GM18909 (cell line): ENCODE data around the gene BMP6.

Experiments used
- ATAC-seq: cut with Tn5 transposase; IDR thresholded peaks from one replicate; pipeline ENCODE4 v1.9.1; 2021; ENCODE audit warnings: mild to moderate bottlenecking; ENCODE audit not compliant: unreplicated experiment, poor library complexity

BMP6 gene

DNA sequence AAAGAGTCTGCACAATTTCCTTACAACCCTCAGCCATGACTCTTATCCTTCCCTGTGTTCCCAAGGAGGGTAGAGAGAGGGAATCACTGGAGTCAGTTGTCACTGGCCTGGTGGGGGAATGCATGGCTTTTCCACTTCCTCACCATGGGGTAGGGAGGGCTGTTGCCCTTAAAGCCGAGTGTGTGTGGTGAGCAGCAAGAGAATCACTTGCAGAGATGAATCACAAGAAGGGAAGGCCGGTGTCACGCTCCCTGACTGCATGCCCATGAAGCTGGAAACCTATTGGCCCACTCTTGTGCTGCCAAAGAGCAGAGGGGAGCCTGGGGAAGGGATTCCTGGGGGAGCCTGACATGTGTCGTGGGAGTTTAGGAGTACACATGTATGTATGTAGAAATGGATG, 18.1 kb upstream of the BMP6 start:
- no peak for ATAC-seq

DNA sequence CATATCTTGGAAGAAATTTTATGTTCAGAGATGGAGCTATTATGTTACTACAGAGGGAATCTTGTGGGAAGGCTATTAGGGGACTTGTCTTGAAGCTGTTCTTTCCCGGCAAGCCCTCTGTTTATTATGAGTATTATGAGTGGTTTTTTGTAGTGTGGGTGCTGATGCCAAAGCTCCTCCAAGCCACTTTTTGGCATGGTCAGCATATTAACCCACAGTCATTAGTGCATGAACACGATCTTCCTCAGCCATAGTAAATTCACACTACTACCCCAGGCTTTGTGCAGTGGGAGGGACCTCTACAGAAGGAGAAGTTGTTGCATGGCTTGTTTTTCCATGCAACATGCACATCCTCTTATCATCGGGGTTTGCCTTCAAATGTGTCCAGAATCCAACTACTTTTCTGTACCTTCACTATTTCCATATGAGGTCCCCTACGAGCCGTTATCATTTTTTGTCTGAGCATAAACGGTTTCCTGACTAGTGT, 6.5 kb upstream of the BMP6 start:
- no peak for ATAC-seq

DNA sequence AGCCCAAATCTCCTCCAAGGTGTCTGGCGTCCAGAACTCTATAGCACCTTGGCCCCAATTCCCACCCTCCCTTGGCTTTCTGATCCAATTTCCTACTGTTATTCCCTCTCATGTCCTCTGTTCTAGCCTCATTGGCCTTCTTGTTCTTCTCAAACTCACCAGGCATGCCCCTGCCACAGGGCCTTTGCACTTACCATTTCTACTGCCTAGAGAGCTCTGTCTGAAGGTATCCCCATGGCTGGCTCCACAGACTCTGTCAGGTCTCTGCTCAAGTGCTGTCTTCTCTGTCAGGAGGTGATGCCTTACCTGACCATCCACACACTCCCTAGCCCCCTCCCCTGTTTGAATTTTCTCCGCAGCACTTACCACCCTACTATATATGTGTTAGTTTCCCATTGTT, 5.6 kb upstream of the BMP6 start:
- ATAC-seq: no peak

DNA sequence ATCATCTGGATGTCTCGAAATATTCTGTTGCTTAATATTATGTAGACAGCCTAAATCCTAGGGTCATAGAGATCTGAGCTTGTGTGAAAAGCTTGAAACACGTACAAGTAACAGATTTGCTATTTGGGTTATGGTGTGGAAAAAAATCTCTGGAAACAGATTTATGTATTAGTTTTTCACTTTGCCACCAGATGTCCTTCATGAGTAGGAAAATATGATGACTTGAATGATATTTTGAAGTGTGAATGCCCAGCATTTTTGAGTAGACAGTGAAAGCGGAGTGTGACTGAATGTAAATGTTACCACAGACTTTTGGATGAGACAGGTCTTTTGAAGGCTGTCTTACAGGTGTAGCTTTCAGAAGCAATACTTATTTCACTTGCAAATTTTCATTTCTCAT, 4.2 kb upstream of the BMP6 start:
- ATAC-seq: no peak

DNA sequence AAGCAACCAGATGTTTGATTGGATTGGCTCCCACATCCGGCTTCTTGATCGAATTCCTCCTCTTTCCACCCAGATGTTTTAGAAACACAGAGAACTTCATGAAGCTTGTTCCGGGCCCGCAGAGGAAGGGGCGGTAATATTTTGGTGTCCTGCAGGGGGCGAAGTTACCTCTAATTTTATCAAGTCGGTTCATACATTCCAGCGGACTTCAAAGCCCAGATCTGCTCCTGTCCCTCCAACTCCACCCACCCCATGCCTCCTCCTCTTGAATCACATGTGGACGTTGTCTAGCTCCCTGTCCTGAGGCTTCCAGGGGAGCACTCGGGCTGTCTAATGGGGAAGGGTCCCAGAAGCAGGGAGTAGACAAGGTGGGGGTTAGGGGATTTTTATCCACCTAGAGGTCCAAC, 2.9 kb upstream of the BMP6 start:
- ATAC-seq: peak; percentile 35

DNA sequence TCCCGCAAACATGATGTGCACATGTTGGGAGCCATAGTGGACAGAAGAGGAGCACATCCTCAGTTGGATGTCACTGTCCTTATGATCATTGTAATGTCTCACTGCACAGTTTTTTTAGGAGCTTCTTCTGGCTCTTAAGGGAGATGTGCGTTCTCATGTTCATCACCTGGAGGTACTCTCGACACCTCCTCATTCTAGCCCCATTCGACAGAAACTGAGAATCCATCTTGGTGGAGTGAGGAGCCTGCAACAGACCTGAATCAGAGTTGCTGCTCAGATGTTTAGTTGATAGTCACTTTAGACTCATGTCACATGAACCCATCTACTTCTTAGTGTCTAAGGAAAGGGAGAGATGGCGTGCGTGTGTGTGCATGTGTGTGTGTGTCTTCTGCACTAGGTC, 2.3 kb upstream of the BMP6 start:
- ATAC-seq: no peak

DNA sequence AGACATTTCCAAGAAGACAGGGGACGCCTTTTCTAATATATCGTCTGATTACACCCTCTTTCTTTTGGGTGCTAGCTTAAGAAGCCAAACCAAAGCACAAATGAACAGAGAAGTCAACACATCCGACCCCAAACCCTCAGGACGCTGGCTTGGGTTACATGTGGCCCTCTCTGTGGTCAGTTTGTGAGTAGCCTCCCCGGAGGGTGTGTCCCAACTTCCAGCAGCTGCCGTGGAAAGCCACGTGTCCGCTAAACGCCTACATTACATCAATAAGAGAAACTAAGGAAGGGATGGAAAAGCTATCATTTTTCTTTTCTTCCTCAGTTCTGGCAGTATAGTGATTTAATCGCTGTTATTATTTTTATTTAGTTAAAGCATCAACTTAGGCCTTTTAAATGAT, 487 bp upstream of the BMP6 start:
- no peak for ATAC-seq

DNA sequence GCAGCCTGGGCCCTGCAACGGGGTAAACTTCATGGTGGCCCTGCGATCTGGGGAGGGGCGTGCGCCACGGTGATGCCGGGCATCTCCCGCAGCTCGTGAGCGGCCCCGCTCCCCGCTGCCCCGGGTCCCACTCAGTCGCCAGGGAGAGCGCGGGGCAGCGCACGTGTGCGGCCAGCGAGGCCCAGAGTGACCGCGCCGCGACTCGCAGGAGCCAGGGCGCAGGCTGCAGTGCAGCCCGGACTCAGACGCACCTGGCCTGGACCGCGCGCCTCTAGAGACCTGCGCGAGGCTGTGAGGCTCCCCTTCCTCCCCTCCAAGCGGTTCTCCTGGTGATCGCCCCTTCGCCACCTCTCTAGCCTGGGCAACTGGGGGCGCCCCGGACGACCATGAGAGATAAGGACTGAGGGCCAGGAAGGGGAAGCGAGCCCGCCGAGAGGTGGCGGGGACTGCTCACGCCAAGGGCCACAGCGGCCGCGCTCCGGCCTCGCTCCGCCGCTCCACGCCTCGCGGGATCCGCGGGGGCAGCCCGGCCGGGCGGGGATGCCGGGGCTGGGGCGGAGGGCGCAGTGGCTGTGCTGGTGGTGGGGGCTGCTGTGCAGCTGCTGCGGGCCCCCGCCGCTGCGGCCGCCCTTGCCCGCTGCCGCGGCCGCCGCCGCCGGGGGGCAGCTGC, 652 bp downstream of the BMP6 start:
- ATAC-seq: peak; percentile 27

DNA sequence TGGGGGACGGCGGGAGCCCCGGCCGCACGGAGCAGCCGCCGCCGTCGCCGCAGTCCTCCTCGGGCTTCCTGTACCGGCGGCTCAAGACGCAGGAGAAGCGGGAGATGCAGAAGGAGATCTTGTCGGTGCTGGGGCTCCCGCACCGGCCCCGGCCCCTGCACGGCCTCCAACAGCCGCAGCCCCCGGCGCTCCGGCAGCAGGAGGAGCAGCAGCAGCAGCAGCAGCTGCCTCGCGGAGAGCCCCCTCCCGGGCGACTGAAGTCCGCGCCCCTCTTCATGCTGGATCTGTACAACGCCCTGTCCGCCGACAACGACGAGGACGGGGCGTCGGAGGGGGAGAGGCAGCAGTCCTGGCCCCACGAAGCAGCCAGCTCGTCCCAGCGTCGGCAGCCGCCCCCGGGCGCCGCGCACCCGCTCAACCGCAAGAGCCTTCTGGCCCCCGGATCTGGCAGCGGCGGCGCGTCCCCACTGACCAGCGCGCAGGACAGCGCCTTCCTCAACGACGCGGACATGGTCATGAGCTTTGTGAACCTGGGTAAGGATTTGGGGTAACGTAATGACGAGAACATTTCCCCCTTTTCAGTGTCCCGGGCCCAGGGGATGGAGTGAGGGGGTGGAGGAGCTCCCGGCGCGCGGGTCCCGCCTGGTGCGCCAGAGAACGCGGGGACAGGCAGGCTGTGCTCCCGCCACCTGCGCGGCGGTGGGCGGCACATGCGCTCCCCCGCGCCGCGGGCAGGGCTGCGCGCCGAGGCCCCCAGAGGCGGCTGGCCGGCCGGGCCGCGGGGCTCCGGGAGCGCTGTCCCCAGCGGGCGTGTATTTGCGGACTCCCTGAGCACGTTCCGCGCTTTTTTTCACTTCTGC, 1.4 kb downstream of the BMP6 start:
- peak; percentile 5 for ATAC-seq

DNA sequence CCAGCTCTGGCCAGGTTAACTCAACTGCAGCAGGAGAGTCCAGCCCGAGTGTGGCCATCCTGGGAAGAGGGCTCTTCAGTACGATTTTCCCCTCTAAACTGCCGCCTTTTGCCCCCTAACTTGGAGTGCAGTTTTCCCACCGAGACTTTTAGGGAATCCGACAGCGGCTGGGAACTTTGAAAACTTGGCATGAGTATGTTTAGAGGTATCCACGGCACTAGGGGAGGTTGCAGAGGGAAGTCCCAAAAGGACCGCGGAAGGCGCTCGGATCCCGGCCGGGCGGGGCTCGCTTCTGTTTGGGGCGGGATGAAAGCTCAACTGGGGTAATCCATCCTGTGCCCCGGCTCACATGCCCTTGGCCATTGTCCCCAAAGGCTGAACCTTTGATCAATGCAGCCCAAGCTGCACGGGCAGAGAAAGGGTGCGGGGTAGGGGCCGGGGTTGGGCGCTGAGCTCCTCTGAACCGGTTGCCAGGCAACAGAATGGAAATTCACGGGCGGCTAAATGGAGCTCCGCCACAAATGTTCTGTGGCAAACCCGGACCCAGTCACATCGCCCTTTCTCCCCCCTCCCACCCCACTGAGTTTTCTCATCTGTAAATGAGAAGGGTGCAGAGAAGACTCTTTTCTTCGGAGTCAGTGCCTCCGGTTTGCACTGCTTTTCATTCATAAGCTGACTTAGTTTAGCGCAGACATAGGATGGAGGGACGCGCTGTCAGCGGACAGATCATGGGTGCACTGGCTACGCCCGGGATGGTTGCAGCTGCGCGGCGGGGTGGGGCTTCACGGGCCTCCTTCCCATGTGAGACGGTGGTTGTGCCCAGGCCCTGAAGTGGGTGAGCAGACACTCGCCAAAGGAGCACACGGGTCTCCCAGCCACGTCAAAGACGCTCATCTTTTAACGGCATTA, 2.3 kb downstream of the BMP6 start:
- ATAC-seq: no peak

DNA sequence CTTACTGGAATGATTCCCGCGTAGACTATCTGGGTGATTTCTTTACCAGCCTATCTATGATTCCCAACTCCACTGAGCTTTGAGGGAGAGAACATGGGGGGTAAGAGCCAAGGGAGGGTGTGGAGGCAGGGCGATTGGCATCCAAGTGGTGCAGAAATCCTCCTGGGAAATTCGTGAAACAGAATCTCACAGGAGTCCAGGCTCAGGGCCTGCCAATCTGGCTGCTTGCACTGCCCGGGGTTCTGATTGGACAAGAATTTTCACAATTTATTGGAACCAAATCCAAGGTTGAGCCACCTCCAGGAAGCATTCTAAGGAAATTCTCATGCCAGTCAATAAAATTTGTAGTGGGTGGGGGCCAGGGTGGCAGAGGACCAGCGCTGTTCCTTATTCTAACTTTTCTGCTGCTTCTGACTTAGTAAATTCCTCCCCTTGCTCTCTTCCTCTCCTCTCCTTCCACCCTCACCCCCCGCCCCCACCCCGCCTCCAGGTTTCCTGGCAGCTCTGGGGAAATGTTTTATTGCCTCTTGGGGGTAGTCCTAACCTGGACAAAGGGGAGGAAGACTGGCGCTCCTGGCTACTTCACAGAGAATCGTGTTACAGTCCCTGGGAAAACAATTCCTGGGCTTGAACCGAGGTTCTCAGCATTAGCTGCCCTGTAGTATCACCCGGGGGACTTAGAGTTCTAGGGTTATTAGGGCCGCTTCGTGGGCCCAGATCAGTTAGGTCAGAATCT, 3.1 kb downstream of the BMP6 start:
- no peak for ATAC-seq

DNA sequence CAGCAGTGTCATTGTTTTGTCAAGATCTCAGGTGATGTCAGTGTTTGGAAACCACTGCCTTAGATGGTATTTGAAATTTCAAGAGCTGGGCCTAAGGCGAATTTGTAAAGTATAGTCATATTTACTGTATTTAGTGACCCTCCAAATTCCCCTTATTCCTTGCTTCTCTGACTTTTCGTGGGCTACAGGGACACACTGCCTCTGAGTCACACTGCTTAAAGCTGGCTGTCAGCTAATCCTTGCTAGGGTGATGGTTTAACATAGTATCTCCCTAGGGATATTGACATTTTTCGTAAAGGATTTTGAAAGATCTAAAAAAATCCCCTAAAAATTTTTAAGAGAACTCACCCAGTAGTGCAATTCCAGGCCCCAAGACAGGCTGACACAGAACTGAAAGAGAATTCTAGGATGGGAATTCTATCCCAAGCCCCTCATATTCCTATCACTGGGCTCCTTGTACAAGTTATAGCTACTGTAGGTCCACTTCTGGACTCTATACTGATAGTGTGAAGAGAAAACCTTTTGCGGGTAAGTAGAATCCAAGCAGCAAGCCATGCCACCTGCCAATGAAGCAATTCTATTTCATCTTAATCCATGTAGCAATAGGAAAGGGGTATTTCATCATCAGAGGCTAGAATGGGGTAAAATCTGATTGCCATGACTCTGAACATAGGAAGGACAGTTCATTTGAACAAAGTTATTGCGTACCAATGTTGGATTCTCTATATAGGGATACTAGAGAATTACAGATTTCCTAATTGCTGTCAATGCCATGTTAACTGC, 4.3 kb downstream of the BMP6 start:
- ATAC-seq: no peak

DNA sequence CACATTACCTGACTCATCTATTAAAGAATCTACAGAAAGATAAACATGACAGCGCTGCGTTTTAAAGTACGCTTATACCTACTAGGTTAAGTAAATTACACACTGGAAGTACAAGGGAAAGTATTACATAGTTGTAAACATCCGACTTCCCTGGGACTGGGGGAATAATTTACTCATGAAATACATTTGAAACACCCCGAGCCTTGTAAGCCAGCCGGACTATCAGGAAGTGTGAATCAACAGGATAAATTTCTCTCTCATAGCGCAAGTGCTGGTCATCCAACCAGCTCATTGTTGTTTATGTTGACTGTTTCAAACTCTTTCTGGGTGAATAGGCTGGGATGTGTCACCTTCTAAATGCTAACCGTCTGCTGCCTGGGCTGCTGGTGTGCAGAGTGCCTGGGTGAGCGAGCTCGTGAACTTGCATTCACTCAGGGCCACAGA, 4.9 kb downstream of the BMP6 start:
- ATAC-seq: no peak

DNA sequence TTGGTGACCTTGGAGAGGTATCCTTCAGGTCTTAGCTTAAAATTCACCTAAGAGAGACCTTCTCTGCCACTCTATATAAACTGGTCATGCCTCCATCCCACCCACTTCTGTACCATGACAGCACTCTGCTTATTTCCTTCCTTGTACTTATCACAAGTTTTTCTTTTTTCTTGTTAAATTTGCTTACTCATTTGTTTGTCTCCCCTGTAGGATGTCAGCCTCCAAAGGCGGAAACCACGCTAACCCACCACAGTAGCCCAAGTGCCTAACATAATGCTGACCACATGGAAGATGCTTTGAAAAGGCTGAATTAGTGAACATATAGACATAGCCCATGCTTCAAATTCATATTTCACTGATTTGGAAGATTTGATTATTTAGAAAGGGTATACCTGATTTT, 5.4 kb downstream of the BMP6 start:
- no peak for ATAC-seq

DNA sequence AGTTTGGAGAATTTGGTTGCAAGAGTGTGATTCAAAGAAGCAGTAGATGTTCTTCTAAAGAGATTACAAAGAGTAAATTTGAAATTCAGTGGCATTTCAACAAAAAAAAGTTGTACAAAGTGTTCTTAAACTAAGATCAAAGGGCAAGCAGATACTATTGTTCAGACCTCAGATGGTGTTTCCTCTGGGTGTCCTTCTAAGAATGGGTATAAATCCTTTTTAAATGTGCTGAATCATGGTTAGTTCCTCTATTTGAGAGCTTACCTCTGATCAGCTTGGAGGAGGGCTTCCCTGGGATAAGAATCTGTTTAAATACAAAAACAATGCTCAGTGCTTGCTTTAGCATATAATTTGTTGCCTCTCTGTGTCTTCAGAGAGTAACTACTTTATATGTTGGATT, 6.3 kb downstream of the BMP6 start:
- ATAC-seq: no peak

DNA sequence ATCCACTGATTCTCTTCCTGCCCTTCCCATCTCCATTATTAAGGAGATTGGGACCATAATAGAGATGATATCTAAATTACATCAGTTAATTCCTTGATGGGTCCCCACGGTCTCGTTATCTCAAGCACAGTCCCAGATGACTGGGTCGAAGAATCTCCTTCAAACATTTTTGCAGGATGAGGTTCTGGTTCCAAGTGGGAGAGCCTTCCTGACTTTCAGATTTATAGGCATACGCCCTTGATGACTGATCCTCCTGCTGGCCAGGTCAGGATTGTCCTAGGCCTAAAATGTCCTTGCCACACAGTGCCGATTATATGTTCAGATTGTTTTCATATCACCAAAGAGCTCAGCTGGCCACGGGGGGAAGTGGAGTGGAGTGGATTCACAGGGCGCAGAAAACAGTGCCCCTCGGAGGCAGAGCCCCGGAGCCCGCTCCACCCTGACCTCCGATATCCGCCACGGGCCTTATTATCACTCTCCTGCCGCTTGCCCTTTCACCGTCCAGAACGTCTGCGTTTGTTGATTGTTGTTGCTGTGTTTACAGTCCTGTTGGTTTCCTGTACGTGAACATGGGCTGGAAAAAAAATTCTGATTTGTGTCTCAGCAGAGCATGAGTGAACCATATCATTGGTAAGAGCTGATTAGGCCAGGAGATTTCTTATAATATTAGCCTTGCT, 8.9 kb downstream of the BMP6 start:
- ATAC-seq: no peak

DNA sequence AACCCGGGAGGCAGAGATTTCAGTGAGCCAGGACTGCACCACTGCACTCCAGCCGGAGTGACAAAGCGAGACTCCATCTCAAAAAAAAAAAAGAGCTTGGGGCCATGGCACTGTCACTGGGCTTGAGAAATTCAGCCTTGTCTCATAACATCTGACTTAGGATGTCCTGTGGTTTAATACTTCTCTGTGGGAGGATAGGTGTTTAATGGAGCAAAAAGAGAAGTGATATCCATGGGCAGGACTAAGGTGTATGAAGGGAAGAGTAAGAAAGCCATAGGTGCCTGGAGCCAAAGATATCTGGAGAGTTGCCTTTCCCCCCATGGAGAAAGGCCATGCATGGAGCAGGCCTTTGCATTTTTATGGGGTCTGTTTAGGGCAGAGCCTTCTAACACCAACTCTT, 11.2 kb downstream of the BMP6 start:
- no peak for ATAC-seq

DNA sequence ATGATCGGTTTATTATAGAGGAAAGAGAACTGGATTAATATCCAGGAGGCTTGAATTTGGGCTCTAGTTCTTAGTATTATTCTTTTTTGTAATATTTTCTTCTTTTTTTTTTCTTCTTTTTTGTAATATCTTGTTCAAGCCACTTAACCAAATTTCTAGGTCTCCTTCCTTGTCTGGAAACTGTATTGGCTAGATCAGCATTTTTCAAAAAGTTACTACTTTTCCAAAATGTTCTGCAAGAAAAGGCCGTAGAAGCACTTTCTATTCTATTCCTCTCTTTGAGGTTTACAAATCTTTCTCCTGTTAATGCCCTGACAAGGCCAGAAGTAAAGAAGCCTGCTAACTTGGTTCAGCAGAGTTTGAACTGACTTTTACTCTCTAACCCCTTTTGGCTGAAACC, 12.0 kb downstream of the BMP6 start:
- no peak for ATAC-seq
